IMR-90 (cell line): Measurements from ENCODE around the gene SUN5. TPM values are rescaled to one million over a fixed set of nuclear protein-coding genes. Genes with fewer than 3 reads are reported as not detected.

Experiments
- ATAC-seq: fragments of 200-7000 bp; cut with Tn5 transposase; 2 replicates; pipeline ENCODE4 v1.9.1; 2020; ENCODE audit warnings: low read depth, mild to moderate bottlenecking, moderate library complexity
- BruUV-seq: library from RNA; stranded (reverse); fragments of 400-500 nt; replicated peaks from 2 replicates; lab custom pipeline; 2021; lab: Mats Ljungman, UMichigan
- CTCF ChIA-PET: fragments of 300-600 bp; formaldehyde crosslinking; extraction: SDS; loops from one replicate; lab custom pipeline; 2021; ENCODE audit warnings: antibody characterized with exemption; lab: Yijun Ruan, JAX
- POLR2A ChIA-PET: fragments of 300-600 bp; sonication (Branson Sonifier 250); formaldehyde crosslinking; loops from one replicate; lab custom pipeline; 2022; ENCODE audit warnings: antibody characterized with exemption; ENCODE audit not compliant: unreplicated experiment; lab: Charles Lee
- DNase-seq: peaks from one replicate; pipeline ENCODE4 v3.0.0; 2013
- H2AFZ ChIP-seq: replicated peaks from 2 replicates; pipeline ENCODE3; 2013; ENCODE audit warnings: low read length, mild to moderate bottlenecking; ENCODE audit not compliant: poor library complexity
- H2AK5ac ChIP-seq: 2 replicates; pipeline ENCODE4 v1.6.1; 2013; ENCODE audit warnings: low read depth, low read length, inconsistent platforms
- H2AK9ac ChIP-seq: replicated peaks from 2 replicates; pipeline ENCODE3; 2013; ENCODE audit warnings: mild to moderate bottlenecking, low read depth, low read length, moderate library complexity; ENCODE audit not compliant: poor library complexity
- H2BK120ac ChIP-seq: 2 replicates; pipeline ENCODE4 v1.6.1; 2013; ENCODE audit warnings: low read depth, low read length, inconsistent platforms
- H2BK15ac ChIP-seq: 3 replicates; pipeline ENCODE4 v1.6.1; 2013; ENCODE audit warnings: low read depth, low read length, inconsistent platforms
- H2BK20ac ChIP-seq: 2 replicates; pipeline ENCODE4 v1.6.1; 2013; ENCODE audit warnings: low read depth, mild to moderate bottlenecking, inconsistent platforms, low read length, moderate library complexity
- H2BK5ac ChIP-seq: 2 replicates; pipeline ENCODE4 v1.6.1; 2013; ENCODE audit warnings: mild to moderate bottlenecking, low read depth, low read length, inconsistent platforms; ENCODE audit not compliant: poor library complexity, severe bottlenecking
- H3K14ac ChIP-seq: replicated peaks from 2 replicates; pipeline ENCODE4 v1.6.1; 2013; ENCODE audit warnings: low read depth, low read length, inconsistent platforms
- H3K18ac ChIP-seq: 2 replicates; pipeline ENCODE4 v1.6.1; 2013; ENCODE audit warnings: low read depth, low read length, control low read depth
- H3K23ac ChIP-seq: 2 replicates; pipeline ENCODE4 v1.6.1; 2013; ENCODE audit warnings: low read depth, low read length, inconsistent platforms
- H3K27ac ChIP-seq: 2 replicates; pipeline ENCODE4 v1.5.1; 2013; ENCODE audit warnings: mild to moderate bottlenecking, control low read depth, low read length; ENCODE audit not compliant: insufficient read depth
- H3K27me3 ChIP-seq: 2 replicates; pipeline ENCODE4 v1.6.1; 2013; ENCODE audit warnings: low read length; ENCODE audit not compliant: control insufficient read depth, insufficient read depth
- H3K36me3 ChIP-seq: 2 replicates; pipeline ENCODE4 v1.6.1; 2013; ENCODE audit warnings: low read length, mixed read lengths; ENCODE audit not compliant: control insufficient read depth, insufficient read depth
- H3K4ac ChIP-seq: 2 replicates; pipeline ENCODE4 v1.6.1; 2013; ENCODE audit warnings: low read depth, low read length, inconsistent platforms
- H3K4me1 ChIP-seq: 2 replicates; pipeline ENCODE4 v1.6.1; 2013; ENCODE audit warnings: low read length, mixed read lengths; ENCODE audit not compliant: control insufficient read depth, insufficient read depth
- H3K4me2 ChIP-seq: 2 replicates; pipeline ENCODE4 v1.6.1; 2013; ENCODE audit warnings: low read depth, mild to moderate bottlenecking, control low read depth, low read length, moderate library complexity
- H3K4me3 ChIP-seq: 2 replicates; pipeline ENCODE4 v1.5.1; 2013; ENCODE audit warnings: low read depth, mild to moderate bottlenecking, control low read depth, low read length, moderate library complexity; ENCODE audit not compliant: insufficient read depth
- H3K56ac ChIP-seq: 2 replicates; pipeline ENCODE4 v1.6.1; 2013; ENCODE audit warnings: low read length, inconsistent platforms; ENCODE audit not compliant: insufficient read depth; ENCODE audit errors: extremely low read depth
- H3K79me1 ChIP-seq, 2 experiments: 2 replicates each; pipeline ENCODE4 v1.6.1; 2013; ENCODE audit warnings: low read length in 2 of 2, inconsistent platforms in 1 of 2, low read depth in 1 of 2
- H3K9ac ChIP-seq: 2 replicates; pipeline ENCODE4 v1.6.1; 2013; ENCODE audit warnings: low read depth, low read length, control low read depth
- H3K9me1 ChIP-seq: 2 replicates; pipeline ENCODE4 v1.6.1; 2013; ENCODE audit warnings: low read length, inconsistent platforms; ENCODE audit not compliant: insufficient read depth
- H3K9me3 ChIP-seq: 2 replicates; pipeline ENCODE4 v1.6.1; 2013; ENCODE audit warnings: low read length; ENCODE audit not compliant: control insufficient read depth, insufficient read depth
- H4K20me1 ChIP-seq: 2 replicates; pipeline ENCODE4 v1.6.1; 2013; ENCODE audit warnings: low read length, inconsistent platforms; ENCODE audit not compliant: insufficient read depth
- H4K5ac ChIP-seq: 2 replicates; pipeline ENCODE4 v1.6.1; 2013; ENCODE audit warnings: mild to moderate bottlenecking, low read depth, low read length, control low read depth
- H4K8ac ChIP-seq, 2 experiments: 2 replicates each; pipeline ENCODE4 v1.6.1; 2013; ENCODE audit warnings: low read depth in 2 of 2, low read length in 2 of 2, control low read depth in 1 of 2, inconsistent platforms in 1 of 2
- H4K91ac ChIP-seq: 2 replicates; pipeline ENCODE4 v1.6.1; 2013; ENCODE audit warnings: low read depth, low read length, inconsistent platforms; ENCODE audit not compliant: insufficient read depth
- CHD1 ChIP-seq: IDR thresholded peaks from 2 replicates; pipeline ENCODE4 v1.6.1; 2012; ENCODE audit warnings: low read depth, low read length, improper control_type of control experiment
- FOS ChIP-seq: fragments of 150-350 bp; IDR thresholded peaks from 2 replicates; pipeline ENCODE4 v1.6.1; 2016; ENCODE audit warnings: low read depth, low read length
- RAD21 ChIP-seq: IDR thresholded peaks from 2 replicates; pipeline ENCODE4 v1.6.1; 2012; ENCODE audit warnings: low read length, improper control_type of control experiment
- WGBS, 2 experiments: methylation state at CpG; one replicate each; pipeline versions ENCODE4 v1.1.5 to v1.1.7; 2013; ENCODE audit warnings: missing lambda C conversion rate in 2 of 2; ENCODE audit not compliant: insufficient read length in 1 of 2; ENCODE audit errors: extremely low coverage in 2 of 2; 5-methylcytosine and 5-hydroxymethylcytosine counted together
- dilution Hi-C: fragments of 300-500 bp; cut with HindIII; formaldehyde crosslinking; loops from one replicate; pipeline ENCODE4 v1.14.3; 2018; ENCODE audit warnings: low sequenced_read_pairs; ENCODE audit not compliant: unreplicated experiment
- in situ Hi-C: fragments of 300-500 bp; cut with MboI; formaldehyde crosslinking; loops from 3 replicates; pipeline ENCODE4 v1.14.3; 2019; ENCODE audit warnings: low sequenced_read_pairs, inconsistent platforms, mixed read lengths
- intact Hi-C: fragments of 100-400 bp; cut with micrococcal nuclease; formaldehyde crosslinking; loops from 2 replicates; pipeline ENCODE4 v1.10.0; 2022
- polyA plus RNA-seq, 3 experiments: library from polyadenylated mRNA; depleted of rRNA; stranded (reverse); fragments of >200 nt; gene quantifications; 2 replicates each; pipeline ENCODE4 v1.2.3, GENCODE V29; 2012; ENCODE audit warnings: low replicate concordance in 1 of 3
- total RNA-seq: library from RNA; depleted of rRNA; stranded (reverse); fragments of >200 nt; gene quantifications from 2 replicates; pipeline ENCODE4 v1.2.3, GENCODE V29; 2012
- TF ChIP-seq, protein P1 (sequence below): fragments of 150-350 bp; IDR thresholded peaks from 2 replicates; pipeline ENCODE4 v1.6.1; 2016; ENCODE audit warnings: low read depth, mild to moderate bottlenecking, low read length, moderate library complexity, borderline replicate concordance

Gene SUN5
- total and polyA plus RNA-seq, 2 of the 4 experiments (the other 2 are of a cell fraction), result not detected

DNA sequence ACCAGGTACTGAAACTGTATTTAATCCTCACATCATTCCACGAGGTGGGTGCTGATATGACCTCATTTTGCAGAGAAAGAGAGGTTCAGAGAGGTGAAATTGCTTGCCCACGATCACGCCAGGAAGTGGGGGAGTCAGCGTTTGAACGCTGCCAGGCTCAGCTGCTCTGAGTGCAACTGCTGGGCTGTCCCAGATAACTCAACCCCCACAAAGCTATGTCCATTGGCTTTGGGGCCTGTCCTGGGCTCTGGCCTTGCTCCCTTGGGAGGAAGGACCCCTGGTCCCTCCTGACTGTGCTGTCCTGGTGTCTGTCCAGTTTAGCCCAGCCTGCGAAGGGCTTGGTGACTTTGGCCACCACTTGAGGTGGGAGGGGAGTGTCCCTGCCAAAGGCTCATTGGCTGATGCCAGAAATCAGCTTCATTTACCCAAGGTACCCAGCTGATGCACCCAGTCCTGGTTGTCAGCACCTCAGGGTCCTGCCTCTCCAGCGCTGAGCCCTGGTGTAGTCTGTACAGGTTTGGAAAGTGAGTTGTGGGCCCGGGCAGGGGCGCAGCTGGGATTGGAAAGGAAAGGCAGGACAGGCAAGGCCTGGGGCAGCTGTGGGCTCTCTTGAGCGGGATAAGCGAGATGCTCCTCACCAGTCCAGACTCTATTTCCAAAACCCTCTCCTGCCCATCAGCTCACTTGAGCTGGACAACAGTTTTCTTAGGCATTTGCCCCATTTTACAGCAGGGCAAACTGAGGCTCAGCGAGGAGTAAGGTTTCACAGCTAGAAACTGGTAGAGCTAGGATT is 38.5 kb downstream of the SUN5 start:
- Histone ChIP-seq H3K9ac (no peak overlapping the region), H3K4me3 (no peak overlapping the region), H3K9me3 (no peaks in the 10 kb centered on the region), H2BK5ac (no peak overlapping the region), H2BK15ac (no peak overlapping the region), H3K4me2 (no peak overlapping the region), H4K8ac (no peak overlapping the region), H2AK5ac (no peak overlapping the region), H3K18ac (no peak overlapping the region), H3K27ac (no peak overlapping the region), H3K14ac (no peak overlapping the region), H3K27me3 (peaks cover 15% of the 10 kb centered on the region), H2AK9ac (no peak overlapping the region), H3K4ac (no peak overlapping the region), H4K91ac (no peak overlapping the region), H3K56ac (no peak overlapping the region), H3K4me1 (no peaks in the 10 kb centered on the region), H4K5ac (no peak overlapping the region), H3K79me1 (no peaks in the 10 kb centered on the region), H2BK120ac (no peak overlapping the region), H2AFZ (no peak overlapping the region), H3K23ac (no peak overlapping the region), H3K9me1 (no peaks in the 10 kb centered on the region), H3K36me3 (no peaks in the 10 kb centered on the region), H2BK20ac (no peak overlapping the region), H4K20me1 (no peaks in the 10 kb centered on the region)
- ChIA-PET POLR2A (no interaction called here), CTCF (no interaction called here)
- intact Hi-C loops (no loop called here), dilution Hi-C loops (no loop called here), in situ Hi-C loops (no loop called here)
- TF ChIP-seq RAD21 (no peak), CHD1 (no peak), FOS (no peak)
- TF ChIP-seq, protein P1, sequence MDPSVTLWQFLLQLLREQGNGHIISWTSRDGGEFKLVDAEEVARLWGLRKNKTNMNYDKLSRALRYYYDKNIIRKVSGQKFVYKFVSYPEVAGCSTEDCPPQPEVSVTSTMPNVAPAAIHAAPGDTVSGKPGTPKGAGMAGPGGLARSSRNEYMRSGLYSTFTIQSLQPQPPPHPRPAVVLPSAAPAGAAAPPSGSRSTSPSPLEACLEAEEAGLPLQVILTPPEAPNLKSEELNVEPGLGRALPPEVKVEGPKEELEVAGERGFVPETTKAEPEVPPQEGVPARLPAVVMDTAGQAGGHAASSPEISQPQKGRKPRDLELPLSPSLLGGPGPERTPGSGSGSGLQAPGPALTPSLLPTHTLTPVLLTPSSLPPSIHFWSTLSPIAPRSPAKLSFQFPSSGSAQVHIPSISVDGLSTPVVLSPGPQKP, result no peak
- DNase-seq, result no peak
- ATAC-seq, result no peak
- 60% methylated on average over 1 of the region's 12 CpGs; no CpG with 5 or more reads in 1 of the 2 experiments for WGBS, 2 experiments
- BruUV-seq, result no TSS peak
